A673 (cell line): Measurements from ENCODE around the gene MPPE1.

Experiments used
- EZH2 ChIP-seq: fragments of 200-600 bp; sonication (generic); IDR thresholded peaks from 2 replicates; pipeline ENCODE4 v1.6.1; 2017; ENCODE audit warnings: borderline replicate concordance, low read depth, mild to moderate bottlenecking, mixed read lengths, antibody characterized with exemption, low read length; ENCODE audit not compliant: poor library complexity, severe bottlenecking
- TF ChIP-seq, protein P1 (sequence below): fragments of 300-800, 200-600 bp; sonication (generic); conservative IDR thresholded peaks from 2 replicates; pipeline ENCODE4 v1.5.1; 2017; ENCODE audit warnings: low read depth, mild to moderate bottlenecking, antibody characterized with exemption, low read length, moderate library complexity, mixed read lengths

DNA sequence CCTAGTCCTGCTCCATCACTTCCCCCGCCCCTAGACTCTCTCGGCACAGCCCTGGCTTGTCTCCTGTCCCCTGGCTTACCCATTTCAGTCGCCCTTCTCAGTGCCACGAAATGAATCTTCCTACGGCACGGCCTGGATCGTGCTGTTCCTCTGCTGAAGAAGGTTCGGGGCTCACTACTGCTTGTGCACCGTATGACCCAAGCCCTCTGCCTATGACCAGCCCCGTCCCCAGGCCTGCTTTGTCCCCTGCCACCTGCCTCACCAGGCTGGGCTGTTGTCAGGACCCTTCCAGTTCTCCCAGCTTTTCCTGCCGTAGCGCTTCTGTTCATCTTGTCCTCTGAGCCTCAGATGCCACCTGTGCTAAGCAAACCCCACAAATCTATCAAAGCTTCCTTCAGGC lies 43.0 kb downstream of the MPPE1 start:
- TF ChIP-seq, protein P1, sequence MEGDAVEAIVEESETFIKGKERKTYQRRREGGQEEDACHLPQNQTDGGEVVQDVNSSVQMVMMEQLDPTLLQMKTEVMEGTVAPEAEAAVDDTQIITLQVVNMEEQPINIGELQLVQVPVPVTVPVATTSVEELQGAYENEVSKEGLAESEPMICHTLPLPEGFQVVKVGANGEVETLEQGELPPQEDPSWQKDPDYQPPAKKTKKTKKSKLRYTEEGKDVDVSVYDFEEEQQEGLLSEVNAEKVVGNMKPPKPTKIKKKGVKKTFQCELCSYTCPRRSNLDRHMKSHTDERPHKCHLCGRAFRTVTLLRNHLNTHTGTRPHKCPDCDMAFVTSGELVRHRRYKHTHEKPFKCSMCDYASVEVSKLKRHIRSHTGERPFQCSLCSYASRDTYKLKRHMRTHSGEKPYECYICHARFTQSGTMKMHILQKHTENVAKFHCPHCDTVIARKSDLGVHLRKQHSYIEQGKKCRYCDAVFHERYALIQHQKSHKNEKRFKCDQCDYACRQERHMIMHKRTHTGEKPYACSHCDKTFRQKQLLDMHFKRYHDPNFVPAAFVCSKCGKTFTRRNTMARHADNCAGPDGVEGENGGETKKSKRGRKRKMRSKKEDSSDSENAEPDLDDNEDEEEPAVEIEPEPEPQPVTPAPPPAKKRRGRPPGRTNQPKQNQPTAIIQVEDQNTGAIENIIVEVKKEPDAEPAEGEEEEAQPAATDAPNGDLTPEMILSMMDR, result no peak
- no peak for TF ChIP-seq EZH2
